Testis (tissue), 3 donors: ENCODE results near the gene TPP1. TPM values are rescaled to one million over a fixed set of nuclear protein-coding genes. Genes with fewer than 3 reads are reported as not detected.

ENCODE experiments used
- DNase-seq: peaks from one replicate; pipeline ENCODE4 v3.0.0-alpha.2; 2019
- H3K27ac ChIP-seq, 2 donors: fragments of 200-600 bp; sonication (generic); one replicate each; pipeline ENCODE4 v1.5.1; 2019
- H3K27me3 ChIP-seq: fragments of 200-600 bp; sonication (generic); one replicate; pipeline ENCODE4 v1.5.1; 2019
- H3K36me3 ChIP-seq: fragments of 200-600 bp; sonication (generic); one replicate; pipeline ENCODE4 v1.5.1; 2017; ENCODE audit warnings: low read depth; ENCODE audit errors: missing control alignments
- H3K4me1 ChIP-seq: fragments of 200-600 bp; sonication (generic); one replicate; pipeline ENCODE4 v1.5.1; 2019
- H3K4me3 ChIP-seq, 2 donors: fragments of 200-600 bp; sonication (generic); one replicate each; pipeline ENCODE4 v1.5.1; 2017 to 2019
- H3K9me3 ChIP-seq: fragments of 200-600 bp; sonication (generic); one replicate; pipeline ENCODE4 v1.5.1; 2017
- POLR2A ChIP-seq: fragments of 450-650 bp; IDR thresholded peaks from one replicate; pipeline ENCODE4 v1.6.1; 2017; ENCODE audit warnings: antibody characterized with exemption, mild to moderate bottlenecking, moderate library complexity
- WGBS, 2 donors: methylation state at CpG; one replicate each; pipeline ENCODE4 v1.1.5; 2018; 5-methylcytosine and 5-hydroxymethylcytosine counted together
- intact Hi-C: fragments of 100-400 bp; cut with DNase I; formaldehyde crosslinking; loops from one replicate; pipeline ENCODE4 v1.15.1; 2023; ENCODE audit warnings: low total_unique reads
- polyA plus RNA-seq: library from polyadenylated mRNA; stranded (reverse); fragments of 350-450 nt; fragmentation: Illumina TruSeq; extraction: RNeasy Lipid Tissue Mini Kit (QIAGEN cat#74804); gene quantifications from one replicate; pipeline ENCODE4 v1.2.3, GENCODE V29; 2014; ENCODE audit warnings: low read depth, low replicate concordance; ENCODE audit not compliant: insufficient read depth
- total RNA-seq, 2 donors: library from RNA; depleted of rRNA; stranded (reverse); fragments of >200 nt; gene quantifications; one replicate each; pipeline ENCODE4 v1.2.3, GENCODE V29; 2016
- TF ChIP-seq, protein P1 (sequence below), 3 experiments: fragments of 450-650 bp in 2 of 3; fragments of 200-600 bp in 1 of 3; sonication (generic) in 1 of 3; IDR thresholded peaks; one replicate each; pipeline ENCODE4 v1.5.1; 2016 to 2019; ENCODE audit warnings: antibody characterized with exemption in 3 of 3, mild to moderate bottlenecking in 2 of 3, moderate library complexity in 1 of 3

Gene TPP1
- total and polyA plus RNA-seq, 3 donors from 2014 or later = 60.9 to 151 (median 134) TPM

DNA sequence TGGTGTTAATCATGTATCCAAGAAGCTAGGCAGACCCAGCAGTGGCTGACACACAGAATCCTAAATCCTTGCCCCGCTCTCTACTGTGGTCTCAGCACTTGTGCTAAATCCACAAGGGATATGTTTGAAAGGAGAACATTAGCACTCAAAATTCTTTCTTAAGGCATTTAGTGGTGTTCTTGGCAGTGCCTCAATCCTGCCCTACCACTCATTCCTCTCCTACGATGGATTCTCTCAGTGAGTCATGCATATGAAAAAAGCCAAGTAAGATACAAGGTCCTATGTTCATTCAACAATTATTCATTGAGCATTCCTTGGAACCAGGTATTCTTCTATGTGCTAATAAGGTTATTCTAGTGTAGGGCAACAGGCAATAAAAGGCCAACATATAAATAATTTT, 47.0 kb downstream of the TPP1 start:
- Histone ChIP-seq H3K4me3 (no peak overlapping the region), H3K9me3 (no peaks in the 10 kb centered on the region), H3K27ac (no peak overlapping the region), H3K4me1 (no peaks in the 10 kb centered on the region), H3K27me3 (no peaks in the 10 kb centered on the region), H3K36me3 (no peaks in the 10 kb centered on the region)
- intact Hi-C loops = no loop called here
- TF ChIP-seq, protein P1, sequence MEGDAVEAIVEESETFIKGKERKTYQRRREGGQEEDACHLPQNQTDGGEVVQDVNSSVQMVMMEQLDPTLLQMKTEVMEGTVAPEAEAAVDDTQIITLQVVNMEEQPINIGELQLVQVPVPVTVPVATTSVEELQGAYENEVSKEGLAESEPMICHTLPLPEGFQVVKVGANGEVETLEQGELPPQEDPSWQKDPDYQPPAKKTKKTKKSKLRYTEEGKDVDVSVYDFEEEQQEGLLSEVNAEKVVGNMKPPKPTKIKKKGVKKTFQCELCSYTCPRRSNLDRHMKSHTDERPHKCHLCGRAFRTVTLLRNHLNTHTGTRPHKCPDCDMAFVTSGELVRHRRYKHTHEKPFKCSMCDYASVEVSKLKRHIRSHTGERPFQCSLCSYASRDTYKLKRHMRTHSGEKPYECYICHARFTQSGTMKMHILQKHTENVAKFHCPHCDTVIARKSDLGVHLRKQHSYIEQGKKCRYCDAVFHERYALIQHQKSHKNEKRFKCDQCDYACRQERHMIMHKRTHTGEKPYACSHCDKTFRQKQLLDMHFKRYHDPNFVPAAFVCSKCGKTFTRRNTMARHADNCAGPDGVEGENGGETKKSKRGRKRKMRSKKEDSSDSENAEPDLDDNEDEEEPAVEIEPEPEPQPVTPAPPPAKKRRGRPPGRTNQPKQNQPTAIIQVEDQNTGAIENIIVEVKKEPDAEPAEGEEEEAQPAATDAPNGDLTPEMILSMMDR (IDR thresholded peaks at IDR 0.05) = no peak
- TF ChIP-seq POLR2A = no peak
- no peak for DNase-seq
- WGBS, 2 donors = 68 to 86% methylated on average over 2 of the region's 2 CpGs

DNA sequence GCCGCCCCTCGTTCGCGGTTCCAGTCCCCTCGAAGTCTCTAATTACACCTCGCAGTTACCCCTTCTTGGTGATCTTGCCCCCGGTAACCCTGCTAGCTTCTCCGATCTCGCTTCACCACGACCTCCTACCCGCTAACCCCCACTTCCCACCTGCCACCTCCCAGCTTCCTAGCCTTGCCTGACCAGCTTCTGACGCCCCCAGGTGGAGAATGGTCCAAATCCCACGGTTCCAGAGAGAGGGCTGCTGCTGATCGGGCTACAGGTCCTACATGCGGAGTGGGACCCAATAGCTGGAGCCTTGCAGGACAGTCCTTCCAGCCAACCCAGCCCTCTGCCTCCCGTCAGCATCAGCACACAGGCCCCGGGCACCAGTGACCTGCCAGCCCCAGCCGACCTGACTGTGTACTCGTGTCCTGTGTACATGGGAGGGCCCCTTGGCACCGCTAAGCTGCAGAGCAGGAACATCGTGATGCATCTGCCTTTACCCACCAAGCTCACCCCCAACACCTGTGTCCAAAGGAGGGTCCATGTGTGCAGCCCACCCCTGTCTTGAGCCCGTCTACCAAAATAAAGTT, 47.7 kb downstream of the TPP1 start:
- H3K27me3 ChIP-seq = no peaks in the 10 kb centered on the region
- 49 to 80% methylated on average over 14 to 22 of the region's 22 CpGs for WGBS, 2 donors
- H3K9me3 ChIP-seq = no peaks in the 10 kb centered on the region
- no peaks in the 10 kb centered on the region for H3K36me3 ChIP-seq
- intact Hi-C loops = no loop called here
- no peaks in the 10 kb centered on the region for H3K4me1 ChIP-seq
- DNase-seq = no peak
- no peak overlapping the region for H3K27ac ChIP-seq
- H3K4me3 ChIP-seq = no peak overlapping the region
- TF ChIP-seq POLR2A = no peak
- TF ChIP-seq, protein P1 (IDR thresholded peaks at IDR 0.05) = no peak

DNA sequence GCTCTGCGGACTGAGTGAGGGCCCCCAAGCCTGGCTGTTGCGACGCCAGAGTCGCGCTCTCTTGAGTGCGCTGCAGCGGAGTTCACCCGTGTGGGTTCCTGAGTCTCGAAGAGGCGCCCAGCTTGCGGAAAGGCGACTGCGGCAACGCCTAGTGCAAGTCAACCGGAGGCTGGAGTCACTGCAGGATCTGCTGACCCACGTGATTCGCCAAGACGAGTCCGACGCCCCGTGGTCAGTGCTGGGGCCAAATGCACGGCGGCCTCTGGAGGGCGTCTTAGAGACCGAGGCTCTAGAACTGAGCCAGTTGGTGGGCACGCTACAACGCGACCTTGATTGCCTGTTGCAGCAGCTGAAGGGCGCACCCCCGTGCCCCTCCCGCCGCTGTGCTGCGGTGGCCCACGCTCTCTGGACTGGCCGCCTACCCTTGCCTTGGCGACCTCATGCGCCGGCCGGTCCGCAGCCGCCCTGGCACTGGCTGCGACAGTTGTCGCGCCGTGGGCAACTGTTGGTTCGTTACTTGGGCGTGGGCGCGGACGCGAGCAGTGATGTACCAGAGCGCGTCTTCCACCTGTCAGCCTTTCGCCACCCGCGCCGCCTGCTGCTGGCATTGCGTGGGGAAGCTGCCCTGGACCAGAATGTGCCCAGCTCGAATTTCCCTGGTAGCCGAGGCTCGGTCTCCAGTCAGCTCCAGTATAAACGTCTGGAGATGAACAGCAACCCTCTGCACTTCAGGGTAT, 48.4 kb downstream of the TPP1 start:
- H3K27me3 ChIP-seq = no peaks in the 10 kb centered on the region
- H3K36me3 ChIP-seq = no peaks in the 10 kb centered on the region
- WGBS, 2 donors = 51 to 70% methylated on average over 15 to 62 of the region's 62 CpGs
- no peak for TF ChIP-seq POLR2A
- TF ChIP-seq, protein P1 (IDR thresholded peaks at IDR 0.05) = no peak
- no peaks in the 10 kb centered on the region for H3K9me3 ChIP-seq
- no peaks in the 10 kb centered on the region for H3K4me1 ChIP-seq
- no peak for DNase-seq
- no peak overlapping the region for H3K4me3 ChIP-seq
- intact Hi-C loops = no loop called here
- H3K27ac ChIP-seq = no peak overlapping the region

DNA sequence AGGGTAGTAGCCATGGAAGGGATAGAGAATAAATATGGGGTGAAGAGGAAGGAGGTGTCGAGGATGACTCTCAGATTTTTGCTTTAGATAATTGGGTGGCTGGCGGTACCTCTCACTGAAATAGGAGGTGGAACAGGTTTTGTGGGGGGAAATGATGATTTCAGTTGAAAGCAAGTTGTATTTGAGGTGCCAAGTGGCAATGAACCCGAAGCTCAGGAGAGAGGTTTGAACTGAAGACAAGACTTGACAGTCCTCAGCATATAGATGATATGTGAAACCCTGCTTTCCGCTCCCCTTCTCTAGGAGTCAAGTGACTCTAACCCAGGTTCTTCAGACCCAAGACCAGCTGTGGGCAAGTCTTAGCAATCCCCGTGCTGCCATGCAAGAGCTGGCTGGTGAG, 49.5 kb downstream of the TPP1 start:
- no peak for TF ChIP-seq POLR2A
- TF ChIP-seq, protein P1 (IDR thresholded peaks at IDR 0.05) = no peak
- WGBS, 2 donors = 83 to 98% methylated on average over 4 to 5 of the region's 5 CpGs
- Histone ChIP-seq H3K4me1 (no peaks in the 10 kb centered on the region), H3K36me3 (no peaks in the 10 kb centered on the region), H3K9me3 (no peaks in the 10 kb centered on the region), H3K4me3 (no peak overlapping the region), H3K27ac (no peak overlapping the region), H3K27me3 (no peaks in the 10 kb centered on the region)
- DNase-seq = no peak
- intact Hi-C loops = no loop called here
